Measurements from ENCODE around the gene KIAA0513.

The KIAA0513 gene

DNA sequence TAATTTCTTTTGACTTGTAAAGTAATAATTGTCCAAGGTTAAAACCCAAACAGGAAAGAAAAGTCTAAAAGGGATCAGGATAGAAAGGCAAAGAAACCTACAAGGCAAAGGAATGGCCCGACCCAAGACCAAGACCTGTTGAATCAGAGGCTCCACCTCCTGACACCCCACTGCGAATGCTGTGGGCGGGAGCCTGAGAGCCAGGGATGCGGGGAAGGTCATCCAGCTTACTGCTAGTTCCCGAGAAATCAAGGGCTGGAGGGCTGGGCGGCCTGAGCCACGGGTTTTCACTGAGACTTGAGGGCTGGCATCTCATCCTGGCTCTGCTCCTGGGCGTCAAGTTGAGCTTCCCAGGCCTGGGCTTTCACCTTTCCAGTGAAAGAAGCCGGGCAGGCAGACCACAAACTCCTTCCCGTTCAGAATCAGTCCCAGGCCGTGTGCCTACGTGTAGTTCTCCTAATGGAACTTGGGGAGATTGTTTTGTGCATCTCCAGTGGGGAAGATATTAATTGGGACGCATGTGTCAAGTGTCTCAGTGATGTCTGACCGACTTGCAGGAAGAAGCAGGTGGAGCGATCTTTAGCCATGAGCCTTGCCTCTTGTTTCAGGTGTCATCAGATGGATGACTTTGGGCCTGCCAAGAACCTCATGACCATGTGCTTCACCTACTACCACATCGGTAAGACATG, 47.8 kb downstream of the KIAA0513 start:
- FAIRE-seq = no peak

DNA sequence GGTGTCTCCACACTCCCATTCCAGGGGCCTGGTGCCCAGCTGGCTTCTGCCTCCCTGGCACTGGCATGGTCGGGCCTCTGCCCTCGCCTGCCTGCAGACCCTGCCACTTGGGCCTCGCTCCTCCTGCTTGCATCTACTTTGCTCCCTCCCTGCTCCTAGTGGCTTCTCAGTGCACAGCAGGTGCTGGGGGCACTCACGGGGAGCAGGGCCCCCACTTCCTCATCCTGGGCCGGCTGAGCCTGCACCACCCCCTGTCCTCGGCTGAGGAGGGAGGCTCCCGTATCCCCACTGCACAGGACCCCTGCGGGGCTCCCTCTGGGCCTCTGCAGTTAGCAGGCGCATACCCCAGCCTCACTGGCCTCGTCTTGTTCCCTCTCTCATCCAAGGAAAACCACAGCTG, 49.4 kb downstream of the KIAA0513 start:
- no peak for FAIRE-seq

DNA sequence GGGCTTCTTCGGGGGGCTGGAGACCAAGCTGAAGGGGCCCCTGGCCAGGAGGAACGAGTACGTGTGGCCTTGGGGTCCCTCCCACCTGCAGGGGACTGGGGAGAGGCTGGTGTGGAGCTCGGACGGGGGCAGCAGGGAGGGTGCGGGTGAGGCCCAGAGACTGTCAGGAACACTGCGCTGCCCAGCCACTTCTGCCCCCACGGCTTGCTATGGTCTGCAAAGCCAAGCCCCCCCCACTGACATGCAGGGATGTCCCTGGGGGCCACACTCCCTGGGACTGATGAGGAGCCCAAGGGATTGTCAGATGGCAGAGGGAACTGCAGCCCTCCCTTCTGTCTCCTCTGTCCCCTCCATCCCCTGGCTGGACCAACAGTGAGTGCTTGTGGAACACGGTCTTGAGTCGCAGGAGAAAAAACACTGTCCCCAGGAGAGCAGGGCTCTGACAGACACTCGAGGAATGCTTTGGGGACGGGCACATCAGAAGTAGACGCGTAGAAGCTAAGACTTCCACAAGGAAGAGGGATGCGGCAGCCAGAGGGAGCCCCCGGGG, 50.1 kb downstream of the KIAA0513 start:
- no peak for FAIRE-seq

DNA sequence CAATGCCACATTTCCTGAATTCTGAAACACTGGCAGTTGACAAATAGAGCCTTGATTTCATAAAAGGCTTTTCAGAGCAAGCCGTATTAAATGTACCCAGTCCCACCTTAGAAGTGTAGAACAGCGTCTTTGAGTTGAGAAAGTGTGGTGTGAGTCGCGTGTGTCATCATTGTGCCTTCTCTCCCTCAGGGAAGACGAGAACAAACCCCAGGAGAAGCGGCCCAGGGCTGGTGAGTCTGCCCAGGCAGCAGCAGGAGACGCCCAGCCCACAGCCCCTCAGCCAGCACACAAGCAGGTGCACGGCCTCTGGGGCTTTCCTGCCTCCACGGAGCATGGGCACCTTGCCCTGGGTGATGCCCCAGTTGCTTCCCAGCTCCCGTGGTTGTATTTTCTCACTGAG, 50.6 kb downstream of the KIAA0513 start:
- no peak for FAIRE-seq

DNA sequence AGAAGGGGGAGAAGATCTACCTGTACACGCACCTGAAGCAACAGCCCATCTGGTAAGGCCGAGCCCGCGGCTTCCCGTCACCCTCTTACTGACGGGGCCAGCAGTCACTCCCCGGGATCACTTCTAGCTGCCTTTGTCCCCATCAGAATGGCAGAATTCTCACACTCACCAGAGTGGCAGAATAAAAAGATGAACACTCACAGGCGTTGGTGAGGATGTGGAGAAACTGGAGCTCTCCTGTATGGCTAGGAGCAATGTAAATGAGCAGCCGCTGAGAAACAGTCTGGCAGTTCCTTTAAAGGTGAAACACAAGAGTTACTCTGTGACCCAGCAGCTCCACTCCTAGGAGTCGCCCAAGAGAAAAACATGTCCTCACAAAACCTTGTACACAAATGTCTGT, 51.4 kb downstream of the KIAA0513 start:
- no peak for FAIRE-seq

DNA sequence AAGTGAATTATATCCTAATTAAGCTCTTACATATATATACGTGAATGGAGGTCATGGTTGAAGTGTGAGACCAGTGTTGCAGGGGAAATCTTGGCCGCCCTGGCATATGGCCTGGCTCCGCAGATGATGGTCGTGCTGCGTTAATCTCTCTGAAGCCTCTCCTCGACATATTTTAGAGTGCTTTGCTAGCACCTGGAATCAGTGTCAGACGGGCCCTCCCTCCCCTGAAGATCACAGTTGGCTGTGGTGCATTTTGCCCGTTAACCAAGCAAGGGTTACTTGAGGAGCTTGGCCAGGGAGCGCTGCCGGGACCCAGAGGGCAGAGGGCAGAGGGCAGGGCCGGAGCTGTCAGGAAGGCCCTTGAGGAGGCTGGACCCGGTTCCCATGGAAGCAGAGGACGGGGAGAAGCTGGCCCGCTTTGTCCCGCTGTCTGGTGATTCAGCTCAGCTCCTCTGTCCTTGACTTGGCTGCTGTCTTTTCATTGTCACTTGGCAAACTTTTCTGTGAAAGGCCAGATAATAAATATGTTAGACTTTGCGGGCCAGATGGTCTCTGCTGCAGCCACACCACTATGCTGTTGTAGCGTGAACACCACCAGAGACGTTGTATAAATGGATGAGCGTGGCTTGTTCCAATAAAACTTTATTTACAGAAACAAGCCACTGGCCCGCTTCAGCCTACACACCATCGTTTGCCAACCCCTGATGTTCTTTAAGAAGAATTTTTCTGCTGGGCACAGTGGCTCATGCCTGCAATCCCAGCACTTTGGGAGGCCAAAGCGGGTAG, 52.4 kb downstream of the KIAA0513 start:
- FAIRE-seq = no peak

DNA sequence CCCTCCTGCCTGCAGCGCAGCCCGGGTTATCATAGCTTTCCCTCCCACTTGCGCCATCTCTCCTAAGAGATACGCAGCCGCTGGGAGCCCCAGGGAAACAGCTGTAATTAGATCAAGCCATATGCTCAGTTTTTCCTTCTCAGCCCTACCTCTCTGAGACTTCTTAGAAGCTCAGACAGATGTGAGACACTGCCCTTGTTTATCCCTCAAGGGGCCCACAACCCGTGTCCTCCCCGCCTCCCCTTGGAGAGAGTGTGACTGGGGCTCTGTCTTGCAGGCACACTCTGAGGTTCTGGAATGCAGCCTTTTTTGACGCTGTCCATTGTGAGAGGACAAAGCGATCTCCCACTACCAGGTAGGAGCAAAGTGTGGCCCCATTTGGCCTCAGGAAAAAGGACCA, 53.4 kb downstream of the KIAA0513 start:
- FAIRE-seq = no peak

DNA sequence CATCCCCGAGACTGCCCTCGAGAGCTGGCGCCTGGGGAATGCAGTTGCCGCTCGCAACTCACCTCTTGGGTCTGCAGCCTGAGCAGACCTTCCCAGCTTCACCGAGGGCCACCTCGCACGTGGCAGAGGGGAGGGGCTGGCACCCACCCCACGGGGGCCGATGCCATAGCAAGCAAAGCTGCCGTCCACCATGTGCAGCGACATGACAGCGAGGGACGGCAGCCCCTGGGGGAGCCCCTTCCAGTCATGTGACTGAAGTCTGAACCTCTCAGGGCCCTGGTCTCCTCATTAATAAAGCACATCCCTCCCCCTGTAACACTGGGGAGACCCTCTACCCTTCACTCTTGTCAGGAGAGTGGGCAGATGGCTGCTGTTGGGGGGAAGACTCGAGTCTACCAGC, 54.2 kb downstream of the KIAA0513 start:
- FAIRE-seq = no peak

DNA sequence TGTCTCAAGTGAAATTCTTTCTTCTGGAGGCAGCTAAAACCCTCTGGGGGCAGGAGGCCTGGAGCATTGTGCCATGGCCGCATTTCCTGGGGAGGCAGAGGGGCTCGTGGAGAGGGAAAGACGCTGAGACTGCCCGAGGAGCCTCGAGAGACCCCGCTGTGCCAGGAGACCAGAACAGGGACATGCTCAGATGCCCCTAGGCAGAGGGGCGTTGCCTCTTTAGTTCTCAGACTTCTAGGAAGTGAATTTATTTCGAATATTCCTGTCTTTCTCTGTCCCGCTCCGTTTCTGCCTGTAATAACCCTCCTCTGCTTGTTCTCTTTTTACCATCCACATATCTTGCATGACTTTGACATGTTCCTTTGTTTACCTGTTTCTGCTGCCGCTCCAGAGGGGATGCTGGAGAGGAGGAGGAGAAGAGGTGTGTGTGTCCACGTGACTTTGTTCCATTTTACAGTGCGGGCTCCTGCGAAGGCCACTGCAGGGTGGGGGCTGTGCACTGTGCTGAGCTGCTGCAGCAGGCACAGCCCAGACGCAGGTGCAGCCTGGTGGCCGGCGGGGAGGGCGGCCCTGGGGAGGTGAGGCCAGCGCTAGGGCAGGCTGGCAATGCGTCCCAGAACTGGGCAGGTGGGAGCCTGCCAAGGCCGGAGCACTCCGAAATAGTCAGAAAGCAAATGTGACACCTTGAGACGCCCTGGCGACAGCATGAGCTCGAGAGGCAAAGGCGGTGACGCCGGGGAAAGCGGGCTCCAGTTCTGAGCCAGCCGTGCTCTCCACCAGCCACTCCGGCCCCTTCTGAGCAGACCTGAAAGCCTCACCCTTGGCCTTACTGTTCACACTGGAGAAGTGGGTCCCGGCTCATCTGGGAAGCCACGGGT, 54.8 kb downstream of the KIAA0513 start:
- FAIRE-seq = no peak

DNA sequence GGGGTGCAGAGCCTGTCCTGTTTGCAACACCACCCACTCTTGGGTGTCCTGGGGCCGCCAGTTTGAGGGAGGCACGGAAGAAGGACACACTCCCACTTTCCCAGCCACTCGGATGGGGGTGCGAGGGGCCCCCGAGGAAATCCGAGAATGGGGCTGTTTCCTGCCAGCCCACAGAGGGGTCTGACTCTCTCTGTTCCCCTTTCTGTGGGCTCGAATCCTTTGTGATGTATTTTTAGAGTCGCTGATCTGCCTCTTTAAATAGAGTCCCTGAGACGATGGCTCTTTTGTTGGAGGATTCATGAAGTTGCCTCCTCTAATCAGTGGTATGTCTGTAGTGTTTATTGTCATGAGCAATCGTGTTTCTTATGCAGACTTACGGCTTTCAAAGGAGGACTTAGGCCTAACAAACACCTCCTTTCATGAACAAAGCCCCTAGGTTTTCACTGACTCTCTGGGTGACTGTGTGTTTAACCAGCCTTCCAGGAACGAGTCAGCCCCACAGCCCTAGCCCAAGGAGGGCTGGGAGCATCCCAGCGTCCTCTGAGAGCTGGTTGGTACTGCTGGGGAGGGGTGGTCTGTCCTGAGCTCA, 55.5 kb downstream of the KIAA0513 start:
- no peak for FAIRE-seq

DNA sequence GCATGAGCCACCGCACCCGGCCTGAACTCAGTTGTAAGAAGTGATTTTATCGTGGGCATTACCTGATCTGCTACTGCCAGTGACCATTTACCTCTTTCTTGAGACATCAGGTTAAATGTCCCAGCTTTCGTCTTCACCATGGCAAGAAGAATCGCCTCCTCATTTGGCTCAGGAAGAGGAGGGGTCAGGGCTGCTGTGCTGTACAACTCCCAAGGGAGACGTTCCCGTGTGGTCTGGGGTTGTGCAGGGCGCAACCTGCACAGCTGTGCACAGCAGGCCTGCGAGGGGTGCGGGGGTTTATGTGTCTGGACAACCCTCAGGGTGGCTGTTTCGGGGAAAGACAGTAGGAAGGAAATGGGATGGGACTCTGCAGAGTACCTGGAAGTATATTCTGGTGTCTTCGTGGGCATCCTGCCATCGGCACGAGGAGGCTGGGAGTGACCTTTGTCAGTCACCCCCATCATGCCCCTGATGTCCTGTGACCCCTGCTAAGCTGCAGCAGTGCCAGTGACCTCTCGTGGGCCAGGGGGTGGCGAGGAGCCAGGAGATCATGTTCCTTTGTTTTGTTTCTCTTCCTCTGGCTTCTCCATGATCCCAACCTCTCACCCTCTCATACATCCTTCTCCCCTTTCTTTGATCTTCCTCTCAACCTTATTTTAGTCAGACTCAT, 57.4 kb downstream of the KIAA0513 start:
- FAIRE-seq = no peak

DNA sequence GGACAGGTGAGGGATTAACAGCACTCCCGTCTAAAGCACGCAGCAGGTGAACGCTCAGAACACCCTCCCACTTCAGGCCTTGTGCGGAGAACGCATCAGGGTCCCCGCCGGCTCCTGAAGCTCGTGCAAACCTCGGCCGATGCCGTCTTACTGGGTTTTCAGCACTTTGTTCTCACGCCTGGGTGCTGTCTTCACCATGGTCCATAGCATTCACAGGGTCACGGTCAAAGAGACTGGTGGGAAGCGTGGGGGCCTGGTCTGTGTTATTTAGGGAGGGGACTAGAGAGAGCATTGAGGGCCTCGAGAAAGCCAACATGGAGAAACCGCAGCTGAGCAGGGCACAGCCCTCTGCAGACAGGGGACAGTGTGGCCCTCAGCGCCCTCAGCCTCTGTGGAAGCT, 58.1 kb downstream of the KIAA0513 start:
- FAIRE-seq = no peak

DNA sequence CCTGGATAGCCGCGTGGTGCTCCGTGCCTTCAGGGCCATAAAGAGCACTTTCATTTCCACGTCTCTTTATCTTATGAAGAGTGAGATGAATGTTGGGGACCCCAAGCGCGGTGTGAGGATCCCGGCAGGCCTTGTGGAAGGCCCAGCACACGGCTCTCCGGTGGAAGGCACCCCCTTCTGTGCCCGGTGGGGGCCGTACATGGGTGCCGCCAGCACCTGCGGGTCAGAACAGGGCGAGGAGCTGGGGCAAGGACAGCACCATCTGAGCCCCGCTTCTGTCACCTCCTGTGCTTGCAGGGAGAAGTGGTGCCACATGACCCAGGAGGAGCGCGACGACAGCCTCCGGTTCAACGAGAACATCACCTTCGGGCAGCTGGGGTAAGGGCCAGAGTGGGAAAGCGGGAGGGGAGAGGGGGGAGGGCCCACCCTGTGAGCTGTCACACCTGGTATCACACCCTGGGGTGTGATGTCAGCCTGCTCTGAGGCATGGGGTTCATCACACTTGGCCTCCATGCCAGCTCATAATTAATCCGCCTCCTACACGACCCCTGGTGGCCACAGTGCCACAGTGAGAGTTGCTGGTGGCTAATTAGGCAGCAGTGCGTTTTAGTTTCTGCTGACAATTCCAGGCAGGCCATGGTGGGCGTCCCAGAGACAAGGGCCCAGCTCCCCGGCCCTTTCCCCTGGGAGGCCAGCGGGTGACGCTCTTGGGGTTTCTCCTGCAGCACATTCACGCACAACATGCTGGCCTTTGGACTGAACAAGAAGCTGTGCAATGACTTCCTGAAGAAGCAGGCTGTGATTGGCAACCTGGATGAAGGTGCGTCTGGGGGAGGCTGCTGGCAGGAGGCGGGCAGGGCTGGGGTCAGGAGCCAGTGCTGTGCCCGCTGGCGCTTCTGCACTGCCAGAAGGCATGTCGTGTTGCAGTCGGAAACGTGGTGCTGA, 59.0 kb downstream of the KIAA0513 start:
- no peak for FAIRE-seq

DNA sequence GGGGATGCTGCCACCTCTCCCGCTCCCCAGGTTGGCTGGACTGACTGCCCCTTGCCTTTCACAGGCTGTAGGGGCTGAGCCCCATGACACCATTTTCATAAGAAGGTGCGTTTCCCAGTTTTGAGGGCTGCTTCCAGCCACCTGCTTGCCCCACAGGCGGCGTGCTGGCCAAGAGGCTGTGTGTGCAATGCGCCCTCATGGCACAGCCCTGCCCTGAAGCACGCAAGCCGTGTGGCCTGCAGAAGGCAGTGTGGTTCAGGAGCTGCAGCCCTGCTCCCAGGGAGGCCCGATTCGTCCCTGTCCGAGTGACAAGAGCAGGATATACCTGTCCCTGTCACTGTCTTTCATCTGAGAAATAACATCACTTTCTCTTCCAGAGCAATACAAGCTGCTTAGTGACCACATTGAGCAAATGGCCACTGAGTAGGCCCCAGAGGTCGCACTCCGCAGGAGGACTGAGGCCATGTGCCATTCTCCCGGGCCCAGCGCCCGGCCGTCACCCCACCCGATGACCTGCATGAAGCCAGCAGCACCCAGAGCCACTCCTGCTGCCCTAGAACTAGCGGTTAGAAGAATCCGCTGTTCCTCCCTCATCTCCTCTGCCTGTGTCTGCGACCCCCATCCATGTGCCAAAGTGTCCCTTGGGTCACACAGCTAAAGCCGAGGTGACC, 60.4 kb downstream of the KIAA0513 start:
- no peak for FAIRE-seq

DNA sequence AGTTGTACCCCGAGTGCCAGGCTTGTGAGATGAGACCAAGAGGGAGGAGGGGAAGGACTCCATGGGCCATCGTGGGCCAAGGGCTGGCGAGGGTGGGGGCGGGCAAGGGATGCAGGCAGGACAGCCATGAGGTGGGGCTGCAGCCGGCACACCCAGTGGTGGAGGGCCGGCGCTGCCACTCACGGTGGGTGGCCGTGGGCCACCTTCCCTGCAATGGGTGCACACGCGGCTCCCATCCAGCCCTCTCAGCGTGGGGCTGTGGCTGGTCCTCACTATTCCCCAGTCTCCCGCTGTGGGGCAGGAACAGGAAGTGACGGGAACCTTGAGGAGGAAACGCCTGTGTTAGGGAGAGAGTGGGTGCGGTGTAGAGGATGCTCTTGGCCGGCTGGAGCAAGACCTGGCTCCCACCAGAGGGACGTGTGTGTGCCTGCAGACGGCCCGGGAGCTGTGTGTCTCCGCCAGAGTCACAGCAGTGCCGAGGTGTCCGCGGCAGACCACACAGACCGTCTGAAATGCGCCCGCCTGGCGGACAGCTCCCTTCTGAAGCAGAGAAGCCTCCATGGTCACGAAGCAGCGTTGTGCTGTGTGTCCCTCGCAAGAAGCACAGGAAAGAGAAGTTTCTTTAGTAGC, 61.1 kb downstream of the KIAA0513 start:
- no peak for FAIRE-seq

DNA sequence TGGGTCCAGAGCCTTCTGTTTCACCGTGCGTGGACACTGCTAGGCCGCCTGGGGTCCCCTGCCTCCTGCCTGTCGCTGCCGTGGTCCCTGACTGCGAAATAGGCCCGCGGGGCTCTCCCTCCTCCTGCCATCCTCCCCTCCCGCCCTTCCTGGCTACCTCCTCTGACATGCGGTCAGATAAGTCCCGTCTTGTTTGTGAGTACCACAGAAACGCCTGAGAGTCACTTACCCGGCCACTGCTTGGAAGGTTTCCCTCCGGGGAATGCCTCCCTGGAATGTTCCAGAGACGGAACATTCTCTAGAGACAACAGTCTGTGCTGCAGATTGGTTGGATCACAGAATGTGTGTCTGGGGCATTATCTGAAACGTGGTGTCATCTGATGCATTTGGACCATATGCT, 61.9 kb downstream of the KIAA0513 start:
- FAIRE-seq = no peak

DNA sequence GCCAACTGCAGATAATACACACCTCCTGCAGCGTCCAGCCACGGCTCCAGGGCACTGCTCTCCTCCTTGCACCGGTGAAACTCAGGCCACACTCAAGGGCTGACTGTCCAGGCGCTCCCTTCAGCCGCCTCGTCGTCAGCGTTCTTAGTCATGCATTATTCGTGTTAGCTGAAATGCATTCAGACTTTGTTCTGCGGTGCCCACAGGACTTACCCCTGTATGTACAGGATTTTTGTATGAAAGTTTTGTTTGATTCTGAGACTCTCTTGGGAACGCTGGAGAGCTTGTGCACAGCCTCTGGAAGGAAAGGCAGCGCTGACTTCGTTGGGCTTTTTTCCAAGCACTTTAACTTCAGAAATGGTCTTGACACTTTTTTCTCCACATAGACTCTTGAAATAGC, 62.6 kb downstream of the KIAA0513 start:
- no peak for FAIRE-seq

DNA sequence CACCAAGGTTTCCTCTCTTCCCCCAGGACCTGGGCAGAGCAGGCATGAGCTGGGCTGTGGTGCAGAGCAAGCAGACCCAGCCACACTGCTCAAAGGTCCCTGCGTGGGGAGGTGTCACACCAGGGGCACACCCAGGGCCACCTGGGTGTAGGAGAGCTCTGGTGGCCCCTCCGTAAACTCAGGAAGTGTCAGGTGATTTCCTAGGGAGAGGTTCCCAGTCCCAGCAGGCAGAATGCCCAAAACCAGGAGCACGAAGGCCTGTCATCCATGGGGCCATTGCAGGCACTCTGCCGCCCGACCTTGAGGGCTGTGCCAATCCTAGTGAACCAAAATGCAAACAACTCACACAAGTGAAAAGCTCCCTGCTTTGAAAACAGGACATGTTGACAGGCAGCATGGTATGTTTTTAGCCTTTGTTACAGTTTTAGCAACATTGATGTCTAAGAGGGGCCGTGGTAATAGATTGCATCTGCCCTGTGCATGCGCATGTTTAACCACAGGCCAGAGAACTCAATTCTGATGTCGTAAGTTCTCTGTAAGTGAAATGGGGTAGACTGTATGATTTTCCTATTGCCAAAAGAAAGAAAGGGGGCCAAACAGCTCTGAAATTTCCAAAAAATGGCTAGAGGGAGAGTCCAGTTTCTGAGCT, 63.4 kb downstream of the KIAA0513 start:
- FAIRE-seq = no peak

DNA sequence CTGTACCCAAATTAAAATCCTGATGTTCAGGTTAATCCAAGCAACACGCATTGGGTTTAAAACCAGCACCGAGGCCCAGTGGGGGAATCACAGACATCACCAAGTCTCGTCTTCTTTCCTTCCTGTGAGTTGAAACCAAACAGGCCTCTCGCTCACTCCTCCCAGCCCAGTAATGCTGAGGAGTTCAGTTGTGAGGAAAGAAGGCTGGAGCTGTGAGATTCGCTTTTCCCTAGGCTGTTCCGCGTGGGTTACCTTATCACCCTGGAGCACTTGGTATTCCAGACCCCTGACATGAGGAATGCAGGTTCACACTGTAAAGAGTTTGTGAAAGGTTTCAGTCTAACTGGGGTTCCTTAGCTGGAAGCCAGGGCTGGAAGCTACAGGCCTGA, 63.9 kb downstream of the KIAA0513 start:
- no peak for FAIRE-seq

DNA sequence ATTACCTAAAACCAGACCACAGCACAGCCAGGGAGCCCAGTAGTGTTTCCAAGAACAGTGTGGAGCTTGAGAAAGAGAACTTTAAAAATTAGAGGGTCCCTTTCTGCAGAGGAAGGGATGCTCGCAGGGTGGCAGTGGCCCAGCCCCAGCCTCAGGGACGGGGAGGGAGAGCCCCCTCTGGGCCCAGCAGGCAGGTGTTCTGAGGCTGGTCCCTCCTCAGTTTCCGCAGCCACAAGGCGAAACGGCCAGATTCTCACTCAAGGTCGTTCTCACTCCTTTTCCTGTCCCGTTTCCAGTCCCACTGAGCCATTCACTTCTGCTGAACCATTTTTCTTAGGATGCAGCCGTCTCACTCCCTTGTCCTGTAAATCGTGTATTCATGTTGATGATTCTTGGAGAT, 64.7 kb downstream of the KIAA0513 start:
- FAIRE-seq = no peak

Data from TTC549 (cell line).